BE2C (cell line): ENCODE measurements around the gene TMEM229B.

Experiments used
- DNase-seq: peaks from one replicate; pipeline ENCODE4 v3.0.0-alpha.2; 2020
- H3K27me3 ChIP-seq: fragments of 250-450 bp; sonication (Bioruptor Pico); 2 replicates; pipeline ENCODE4 v1.5.1; 2020; ENCODE audit warnings: mild to moderate bottlenecking
- H3K36me3 ChIP-seq: fragments of 250-450 bp; sonication (Bioruptor Pico); 2 replicates; pipeline ENCODE4 v1.5.1; 2020; ENCODE audit warnings: mild to moderate bottlenecking
- H3K4me1 ChIP-seq: fragments of 250-450 bp; sonication (Bioruptor Pico); 2 replicates; pipeline ENCODE4 v1.5.1; 2020
- H3K4me3 ChIP-seq: 2 replicates; pipeline ENCODE4 v1.5.1; 2011; ENCODE audit warnings: low read depth, low read length
- H3K9me3 ChIP-seq: fragments of 250-450 bp; sonication (Bioruptor Pico); 2 replicates; pipeline ENCODE4 v1.5.1; 2020
- CTCF ChIP-seq: IDR thresholded peaks from 2 replicates; pipeline ENCODE4 v1.5.1; 2012; ENCODE audit warnings: mild to moderate bottlenecking, low read depth, low read length

The TMEM229B gene

DNA sequence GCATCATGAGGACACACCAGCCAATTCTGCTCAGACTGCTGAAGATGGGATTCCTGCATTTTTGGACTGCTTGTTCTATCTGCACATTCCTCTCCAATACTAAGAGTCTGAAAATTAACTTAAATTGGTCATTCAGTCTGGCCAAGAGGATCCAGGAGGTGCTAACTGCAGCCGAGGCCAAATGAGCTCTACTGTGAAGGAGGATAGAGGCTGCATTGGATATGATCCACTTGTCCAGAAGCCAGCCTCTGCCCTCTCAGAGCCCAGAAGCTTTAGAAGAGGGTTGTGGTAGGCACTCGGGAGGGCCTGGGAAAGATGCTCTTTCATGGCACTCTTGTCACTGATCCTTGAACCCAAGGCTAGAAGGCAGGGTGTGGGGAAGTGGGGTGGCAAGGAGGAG, 39.4 kb downstream of the TMEM229B start:
- DNase-seq: no peak
- Histone ChIP-seq H3K9me3 (no peaks in the 10 kb centered on the region), H3K36me3 (no peaks in the 10 kb centered on the region), H3K4me1 (peaks cover 6% of the 10 kb centered on the region; the same call in 1 of the 2 replicates), H3K27me3 (no peaks in the 10 kb centered on the region), H3K4me3 (no peak overlapping the region)
- TF ChIP-seq CTCF: no peak

GRCh38 chr14:67447033-67447381, 41.5 kb downstream of the TMEM229B start:
- Histone ChIP-seq H3K36me3 (no peaks in the 10 kb centered on the region), H3K27me3 (no peaks in the 10 kb centered on the region), H3K4me1 (peaks cover 6% of the 10 kb centered on the region; the same call in 1 of the 2 replicates), H3K9me3 (no peaks in the 10 kb centered on the region), H3K4me3 (no peak overlapping the region)
- no peak for TF ChIP-seq CTCF
- no peak for DNase-seq

DNA sequence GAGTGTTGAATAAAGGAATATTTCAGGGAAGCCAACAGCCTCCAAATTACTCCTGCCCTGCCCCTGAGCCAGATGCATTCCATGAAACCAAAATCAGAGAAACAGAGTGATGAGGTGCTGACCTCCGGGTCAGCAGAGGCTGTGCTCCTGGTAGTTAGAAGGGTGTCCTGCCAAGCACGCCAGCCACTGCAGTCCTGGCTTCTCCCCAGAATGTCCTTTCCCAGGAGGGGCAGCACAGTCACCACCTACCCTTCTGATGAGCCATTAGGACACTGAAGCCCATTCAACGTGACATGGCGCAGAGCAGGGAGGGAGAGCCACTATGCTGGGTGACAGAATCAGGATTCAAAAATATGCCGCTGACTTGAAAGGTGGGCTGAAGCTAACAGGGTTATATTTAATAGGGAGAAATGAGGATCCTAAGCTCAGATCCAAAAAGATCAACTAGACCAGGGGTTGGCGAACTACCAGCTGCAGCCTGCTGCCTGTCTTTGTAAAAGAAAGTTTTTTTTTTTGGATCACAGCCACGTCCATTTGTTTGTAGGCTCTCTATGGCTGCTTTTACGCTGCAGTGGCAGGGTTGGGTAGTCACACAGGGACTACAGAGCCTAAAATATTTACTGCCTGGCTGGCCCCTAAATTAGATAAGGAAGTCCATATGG, 42.0 kb downstream of the TMEM229B start:
- no peak for TF ChIP-seq CTCF
- Histone ChIP-seq H3K36me3 (no peaks in the 10 kb centered on the region), H3K4me3 (no peak overlapping the region), H3K4me1 (peaks cover 6% of the 10 kb centered on the region; the same call in 1 of the 2 replicates), H3K27me3 (no peaks in the 10 kb centered on the region), H3K9me3 (no peaks in the 10 kb centered on the region)
- DNase-seq: no peak

- Histone ChIP-seq H3K4me1 (peaks cover 6% of the 10 kb centered on the region; the same call in 1 of the 2 replicates), H3K9me3 (no peaks in the 10 kb centered on the region), H3K36me3 (no peaks in the 10 kb centered on the region), H3K27me3 (no peaks in the 10 kb centered on the region), H3K4me3 (no peak overlapping the region)
- no peak for DNase-seq
- TF ChIP-seq CTCF: no peak
Observed at GRCh38 chr14:67444395-67444794, 44.1 kb downstream of the TMEM229B start.

DNA sequence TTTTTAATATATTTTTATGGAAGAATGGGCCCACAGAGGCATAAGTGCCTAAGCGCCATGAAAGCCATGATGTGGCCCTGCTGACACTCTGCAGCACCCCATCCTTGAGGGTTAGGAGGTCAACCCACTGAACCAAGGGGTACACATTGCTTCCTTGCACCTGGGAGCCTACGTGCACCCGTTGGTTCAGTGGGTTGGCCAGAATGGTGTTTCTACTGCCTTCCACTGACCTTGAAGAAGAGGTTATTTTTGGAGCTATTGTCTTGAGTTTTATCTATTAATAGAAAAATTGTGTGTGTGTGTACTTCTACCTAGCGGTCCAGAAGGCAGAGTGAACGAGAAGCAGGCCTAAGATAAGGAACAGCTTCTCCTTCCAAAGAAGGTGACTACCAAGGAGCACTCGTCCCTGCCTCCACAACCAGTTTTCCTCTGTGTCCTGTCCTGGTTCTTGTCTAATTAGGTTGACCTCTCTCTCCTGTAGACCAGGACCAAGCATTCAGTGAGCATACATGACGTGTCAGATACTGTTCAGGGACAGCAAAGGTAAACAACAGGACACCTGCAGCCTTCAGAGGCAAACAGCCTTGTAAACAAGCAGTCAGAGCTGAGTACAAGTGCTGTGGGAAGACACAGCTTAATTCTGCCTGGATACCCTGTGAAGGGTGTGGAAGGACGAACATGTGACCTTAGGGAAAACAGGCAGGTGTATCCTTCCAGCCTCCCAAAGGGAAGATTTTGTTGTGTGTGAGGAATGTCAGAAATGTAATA, 46.2 kb downstream of the TMEM229B start:
- Histone ChIP-seq H3K4me1 (peaks cover 6% of the 10 kb centered on the region; the same call in 1 of the 2 replicates), H3K4me3 (no peak overlapping the region), H3K9me3 (no peaks in the 10 kb centered on the region), H3K36me3 (no peaks in the 10 kb centered on the region), H3K27me3 (no peaks in the 10 kb centered on the region; the same call in 1 of the 2 replicates)
- no peak for DNase-seq
- TF ChIP-seq CTCF: no peak

- TF ChIP-seq CTCF: no peak
- H3K27me3 ChIP-seq: no peaks in the 10 kb centered on the region; the same call in 1 of the 2 replicates
- no peaks in the 10 kb centered on the region for H3K9me3 ChIP-seq
- H3K36me3 ChIP-seq: no peaks in the 10 kb centered on the region
- DNase-seq: no peak
- H3K4me3 ChIP-seq: no peak overlapping the region
- H3K4me1 ChIP-seq: no peaks in the 10 kb centered on the region
Observed at GRCh38 chr14:67441672-67442071, 46.8 kb downstream of the TMEM229B start.
